ENCODE data around the gene SNTG2. TPM values are rescaled to one million over a fixed set of nuclear protein-coding genes. Genes with fewer than 3 reads are reported as not detected.
A peak's percentile ranks its signal among the peaks of the same experiment; 100 is the strongest.

SNTG2 gene
- total RNA-seq, 1 donor from 2014 or later = 0.47 TPM

DNA sequence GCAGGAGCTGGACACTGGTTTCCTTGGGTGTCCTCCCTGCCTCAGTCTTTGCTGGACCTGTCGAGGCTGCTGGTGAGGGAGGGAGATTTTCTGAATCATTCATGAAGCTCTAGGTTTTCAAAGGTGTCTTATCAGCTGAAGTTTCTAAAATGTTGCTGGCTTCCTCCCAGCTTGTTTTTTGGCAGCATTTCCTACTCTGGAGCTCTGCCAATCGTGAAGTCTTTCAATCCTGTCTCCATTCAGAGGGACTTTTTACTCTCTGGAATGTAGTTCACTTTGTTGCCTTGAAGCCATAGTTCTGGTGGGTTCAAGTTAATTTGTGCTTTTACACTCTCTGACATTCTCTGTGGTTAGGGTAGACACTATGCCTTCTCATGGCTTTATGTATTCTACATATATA, 23.9 kb downstream of the SNTG2 start:
- TF ChIP-seq, protein P1, sequence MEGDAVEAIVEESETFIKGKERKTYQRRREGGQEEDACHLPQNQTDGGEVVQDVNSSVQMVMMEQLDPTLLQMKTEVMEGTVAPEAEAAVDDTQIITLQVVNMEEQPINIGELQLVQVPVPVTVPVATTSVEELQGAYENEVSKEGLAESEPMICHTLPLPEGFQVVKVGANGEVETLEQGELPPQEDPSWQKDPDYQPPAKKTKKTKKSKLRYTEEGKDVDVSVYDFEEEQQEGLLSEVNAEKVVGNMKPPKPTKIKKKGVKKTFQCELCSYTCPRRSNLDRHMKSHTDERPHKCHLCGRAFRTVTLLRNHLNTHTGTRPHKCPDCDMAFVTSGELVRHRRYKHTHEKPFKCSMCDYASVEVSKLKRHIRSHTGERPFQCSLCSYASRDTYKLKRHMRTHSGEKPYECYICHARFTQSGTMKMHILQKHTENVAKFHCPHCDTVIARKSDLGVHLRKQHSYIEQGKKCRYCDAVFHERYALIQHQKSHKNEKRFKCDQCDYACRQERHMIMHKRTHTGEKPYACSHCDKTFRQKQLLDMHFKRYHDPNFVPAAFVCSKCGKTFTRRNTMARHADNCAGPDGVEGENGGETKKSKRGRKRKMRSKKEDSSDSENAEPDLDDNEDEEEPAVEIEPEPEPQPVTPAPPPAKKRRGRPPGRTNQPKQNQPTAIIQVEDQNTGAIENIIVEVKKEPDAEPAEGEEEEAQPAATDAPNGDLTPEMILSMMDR (conservative IDR thresholded peaks at IDR 0.05) = no peak
- DNase-seq (ENCODE audit: low read depth, low spot score) = no peak
- peaks cover 5% of the 10 kb centered on the region for H3K36me3 Mint-ChIP-seq (ENCODE audit: low read depth)
- peaks cover 6% of the 10 kb centered on the region for H3K27me3 Mint-ChIP-seq (ENCODE audit: low read depth)
- H3K27ac Mint-ChIP-seq (ENCODE audit: unreplicated experiment) = no peak overlapping the region
- peaks cover 5% of the 10 kb centered on the region for H3K4me1 Mint-ChIP-seq
- H3K4me3 Mint-ChIP-seq = no peak overlapping the region
- peaks cover 8% of the 10 kb centered on the region for H3K9me3 Mint-ChIP-seq

DNA sequence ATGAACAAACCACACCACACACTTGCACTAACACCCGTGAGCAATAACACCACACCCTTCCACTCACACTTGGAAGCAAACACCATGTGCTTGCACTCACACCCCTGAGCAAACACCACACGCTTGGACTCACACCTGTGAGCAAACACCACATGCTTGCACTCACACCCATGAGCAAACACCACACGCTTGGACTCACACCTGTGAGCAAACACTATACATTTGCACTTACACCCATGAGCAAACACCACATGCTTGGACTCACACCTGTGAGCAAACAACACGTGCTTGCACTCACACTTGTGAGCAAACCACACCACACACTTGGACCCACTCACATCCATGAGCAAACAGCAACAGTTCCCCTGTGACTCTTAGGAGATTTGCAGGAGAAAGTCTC, 24.4 kb downstream of the SNTG2 start:
- Mint-ChIP-seq H3K27me3 (ENCODE audit: low read depth) (peaks cover 6% of the 10 kb centered on the region), H3K4me3 (no peak overlapping the region), H3K4me1 (peaks cover 6% of the 10 kb centered on the region), H3K36me3 (ENCODE audit: low read depth) (peaks cover 5% of the 10 kb centered on the region), H3K27ac (ENCODE audit: unreplicated experiment) (peak overlapping the region; percentile 52), H3K9me3 (peaks cover 7% of the 10 kb centered on the region)
- DNase-seq (ENCODE audit: low read depth, low spot score) = no peak
- TF ChIP-seq, protein P1 (conservative IDR thresholded peaks at IDR 0.05) = no peak

DNA sequence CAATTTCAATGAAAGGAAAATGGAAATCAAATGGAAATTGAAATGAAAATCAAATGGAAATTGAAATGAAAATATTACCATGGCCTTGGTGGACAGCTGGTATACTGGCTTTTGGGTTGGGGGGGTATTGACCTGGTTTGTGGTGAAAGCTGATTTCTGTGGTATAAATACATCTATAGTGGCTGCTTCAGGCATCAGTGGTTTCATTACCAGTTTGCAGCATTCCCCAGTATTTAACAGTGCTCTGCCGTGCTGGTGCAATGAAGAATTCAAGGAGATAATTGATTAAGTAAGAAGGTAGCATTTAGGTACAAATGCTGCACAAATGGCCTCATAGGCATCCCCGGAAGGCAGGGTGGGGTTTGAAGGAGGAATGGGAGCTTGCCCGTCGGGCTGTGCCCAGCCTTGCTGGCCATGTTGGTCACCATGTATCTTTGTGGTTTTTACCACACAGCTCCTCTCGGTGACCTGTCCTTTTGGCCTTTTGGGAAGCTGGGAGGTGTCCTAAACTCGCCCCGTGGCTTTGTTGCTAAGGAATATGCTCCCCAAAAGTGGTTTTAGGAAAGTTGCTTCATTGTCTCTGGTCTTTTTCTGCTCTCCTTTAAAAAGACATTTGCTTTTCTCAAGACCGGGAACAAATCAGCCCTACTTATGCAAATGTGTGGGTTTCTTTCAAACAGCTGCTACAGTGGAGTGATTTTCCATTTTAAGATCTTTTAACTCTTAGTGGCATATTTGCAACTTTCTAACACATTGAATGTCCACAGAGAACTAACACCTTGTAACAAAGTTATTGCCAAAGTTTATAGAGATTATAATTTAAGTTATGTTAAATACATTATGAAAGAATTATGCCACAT, 28.6 kb downstream of the SNTG2 start:
- peaks cover 2% of the 10 kb centered on the region for H3K27me3 Mint-ChIP-seq (ENCODE audit: low read depth)
- no peaks in the 10 kb centered on the region for H3K9me3 Mint-ChIP-seq
- no peak overlapping the region for H3K4me3 Mint-ChIP-seq
- peaks cover 6% of the 10 kb centered on the region for H3K4me1 Mint-ChIP-seq
- H3K27ac Mint-ChIP-seq (ENCODE audit: unreplicated experiment) = no peak overlapping the region
- no peaks in the 10 kb centered on the region for H3K36me3 Mint-ChIP-seq (ENCODE audit: low read depth)
- no peak for DNase-seq (ENCODE audit: low read depth, low spot score)
- TF ChIP-seq, protein P1 (conservative IDR thresholded peaks at IDR 0.05) = no peak

- Mint-ChIP-seq H3K27ac (ENCODE audit: unreplicated experiment) (no peak overlapping the region), H3K36me3 (ENCODE audit: low read depth) (no peaks in the 10 kb centered on the region), H3K27me3 (ENCODE audit: low read depth) (peaks cover 4% of the 10 kb centered on the region), H3K4me3 (no peak overlapping the region), H3K9me3 (no peaks in the 10 kb centered on the region), H3K4me1 (peaks cover 6% of the 10 kb centered on the region)
- TF ChIP-seq, protein P1 (conservative IDR thresholded peaks at IDR 0.05) = no peak
- no peak for DNase-seq (ENCODE audit: low read depth, low spot score)
Observed at GRCh38 chr2:980176-980575, 29.5 kb downstream of the SNTG2 start.

GRCh38 chr2:981258-981657, 30.6 kb downstream of the SNTG2 start:
- no peak overlapping the region for H3K4me3 Mint-ChIP-seq
- no peak overlapping the region for H3K27ac Mint-ChIP-seq (ENCODE audit: unreplicated experiment)
- H3K4me1 Mint-ChIP-seq = peaks cover 6% of the 10 kb centered on the region
- TF ChIP-seq, protein P1 (conservative IDR thresholded peaks at IDR 0.05) = no peak
- H3K36me3 Mint-ChIP-seq (ENCODE audit: low read depth) = no peaks in the 10 kb centered on the region
- no peaks in the 10 kb centered on the region for H3K9me3 Mint-ChIP-seq
- no peak for DNase-seq (ENCODE audit: low read depth, low spot score)
- peaks cover 4% of the 10 kb centered on the region for H3K27me3 Mint-ChIP-seq (ENCODE audit: low read depth)
